Smooth muscle cell (in vitro differentiated cells): Measurements from ENCODE around the gene CMPK1. TPM values are rescaled to one million over a fixed set of nuclear protein-coding genes. Genes with fewer than 3 reads are reported as not detected.

Experiments used
- DNase-seq: peaks from one replicate; lab custom pipeline; 2025; ENCODE audit not compliant: unreplicated experiment; lab: John Stamatoyannopoulos, UW
- H2AFZ ChIP-seq: fragments of 200-600 bp; sonication (generic); 2 replicates; pipeline ENCODE4 v1.6.0; 2016; ENCODE audit warnings: antibody characterized with exemption, low read depth, mild to moderate bottlenecking
- H3F3A ChIP-seq: fragments of 200-600 bp; sonication (generic); 2 replicates; pipeline ENCODE4 v1.6.0; 2017; ENCODE audit warnings: antibody characterized with exemption, low read depth
- H3K27ac ChIP-seq: fragments of 200-600 bp; sonication (generic); 2 replicates; pipeline ENCODE4 v1.5.1; 2016; ENCODE audit warnings: low read depth, mild to moderate bottlenecking
- H3K27me3 ChIP-seq: fragments of 200-600 bp; sonication (generic); 2 replicates; pipeline ENCODE4 v1.6.1; 2016; ENCODE audit warnings: low read depth, mild to moderate bottlenecking
- H3K36me3 ChIP-seq: fragments of 200-600 bp; sonication (generic); 2 replicates; pipeline ENCODE4 v1.5.1; 2016; ENCODE audit warnings: low read depth
- H3K4me1 ChIP-seq: fragments of 200-600 bp; sonication (generic); 2 replicates; pipeline ENCODE4 v1.5.1; 2016; ENCODE audit warnings: low read depth
- H3K4me2 ChIP-seq: fragments of 200-600 bp; sonication (generic); 2 replicates; pipeline ENCODE4 v1.6.0; 2016; ENCODE audit warnings: mild to moderate bottlenecking
- H3K4me3 ChIP-seq: fragments of 200-600 bp; sonication (generic); 2 replicates; pipeline ENCODE4 v1.5.1; 2016; ENCODE audit warnings: mild to moderate bottlenecking
- H3K79me2 ChIP-seq: fragments of 200-600 bp; sonication (generic); 2 replicates; pipeline ENCODE4 v1.6.0; 2016; ENCODE audit warnings: low read depth, mild to moderate bottlenecking
- H3K9ac ChIP-seq: fragments of 200-600 bp; sonication (generic); 2 replicates; pipeline ENCODE4 v1.6.0; 2016; ENCODE audit warnings: low read depth
- H3K9me3 ChIP-seq: fragments of 200-600 bp; sonication (generic); replicated peaks from 2 replicates; pipeline ENCODE4 v1.5.1; 2016; ENCODE audit warnings: low read depth
- H4K20me1 ChIP-seq: fragments of 200-600 bp; sonication (generic); 2 replicates; pipeline ENCODE4 v1.6.0; 2016; ENCODE audit warnings: low read depth
- WGBS: methylation state at CpG from one replicate; pipeline ENCODE4 v1.1.7; 2016; ENCODE audit warnings: low lambda C conversion rate; 5-methylcytosine and 5-hydroxymethylcytosine counted together
- polyA plus RNA-seq: library from polyadenylated mRNA; unstranded; fragments of >200 nt; fragmentation: Nextera tagmentation; extraction: Ambion mirVana; gene quantifications from 2 replicates; pipeline ENCODE4 v1.2.1, GENCODE V29; 2016
- total RNA-seq: library from RNA; depleted of rRNA; stranded (reverse); fragments of >200 nt; gene quantifications from 2 replicates; pipeline ENCODE4 v1.2.3, GENCODE V29; 2014
- TF ChIP-seq, protein P1 (sequence below): fragments of 200-600 bp; sonication (generic); IDR thresholded peaks from 2 replicates; pipeline ENCODE4 v1.5.1; 2017; ENCODE audit warnings: borderline replicate concordance, mild to moderate bottlenecking, antibody characterized with exemption; ENCODE audit not compliant: insufficient read depth, poor library complexity, severe bottlenecking

The CMPK1 gene
- total and polyA plus RNA-seq, 2 experiments from 2014 or later: 75.5 to 105 TPM

DNA sequence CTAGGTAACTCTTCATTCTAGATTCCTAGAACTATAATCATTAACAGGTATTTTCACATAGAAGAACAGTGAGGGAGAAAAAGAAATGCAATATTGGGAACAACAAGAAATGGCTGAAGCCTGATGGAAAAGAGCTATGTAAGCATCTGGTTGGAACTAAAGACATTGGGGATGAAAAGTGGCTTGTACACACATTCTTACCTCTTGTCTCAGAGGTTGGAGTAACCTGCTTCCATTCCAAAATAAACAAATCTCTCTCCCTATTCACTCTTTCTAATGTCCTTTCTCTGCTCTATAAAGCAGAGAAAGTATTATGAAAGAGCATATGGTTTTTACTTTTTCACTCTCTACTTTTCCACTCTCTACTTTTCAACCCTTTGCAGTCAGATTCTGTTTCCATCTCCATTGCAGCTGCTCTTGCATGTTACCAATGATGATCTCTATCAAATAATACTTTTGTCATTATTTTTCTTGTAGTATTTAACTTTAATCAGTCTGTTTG, 37.5 kb downstream of the CMPK1 start:
- TF ChIP-seq, protein P1, sequence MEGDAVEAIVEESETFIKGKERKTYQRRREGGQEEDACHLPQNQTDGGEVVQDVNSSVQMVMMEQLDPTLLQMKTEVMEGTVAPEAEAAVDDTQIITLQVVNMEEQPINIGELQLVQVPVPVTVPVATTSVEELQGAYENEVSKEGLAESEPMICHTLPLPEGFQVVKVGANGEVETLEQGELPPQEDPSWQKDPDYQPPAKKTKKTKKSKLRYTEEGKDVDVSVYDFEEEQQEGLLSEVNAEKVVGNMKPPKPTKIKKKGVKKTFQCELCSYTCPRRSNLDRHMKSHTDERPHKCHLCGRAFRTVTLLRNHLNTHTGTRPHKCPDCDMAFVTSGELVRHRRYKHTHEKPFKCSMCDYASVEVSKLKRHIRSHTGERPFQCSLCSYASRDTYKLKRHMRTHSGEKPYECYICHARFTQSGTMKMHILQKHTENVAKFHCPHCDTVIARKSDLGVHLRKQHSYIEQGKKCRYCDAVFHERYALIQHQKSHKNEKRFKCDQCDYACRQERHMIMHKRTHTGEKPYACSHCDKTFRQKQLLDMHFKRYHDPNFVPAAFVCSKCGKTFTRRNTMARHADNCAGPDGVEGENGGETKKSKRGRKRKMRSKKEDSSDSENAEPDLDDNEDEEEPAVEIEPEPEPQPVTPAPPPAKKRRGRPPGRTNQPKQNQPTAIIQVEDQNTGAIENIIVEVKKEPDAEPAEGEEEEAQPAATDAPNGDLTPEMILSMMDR: no peak
- Histone ChIP-seq H3K4me2 (no peak overlapping the region), H3K4me1 (no peaks in the 10 kb centered on the region), H3K9ac (no peak overlapping the region), H3K27me3 (no peaks in the 10 kb centered on the region), H3K36me3 (peaks cover 33% of the 10 kb centered on the region), H3F3A (peaks cover 4% of the 10 kb centered on the region), H3K9me3 (no peaks in the 10 kb centered on the region), H3K4me3 (no peak overlapping the region), H3K27ac (no peak overlapping the region), H3K79me2 (peaks cover 11% of the 10 kb centered on the region), H2AFZ (no peak overlapping the region), H4K20me1 (peaks cover 86% of the 10 kb centered on the region)
- no peak for DNase-seq

- no peaks in the 10 kb centered on the region for H3K79me2 ChIP-seq
- no peak for DNase-seq
- no peak overlapping the region for H3K27ac ChIP-seq
- H3K36me3 ChIP-seq: peaks cover 33% of the 10 kb centered on the region
- no peak overlapping the region for H2AFZ ChIP-seq
- TF ChIP-seq, protein P1: no peak
- 100% methylated on average over 1 of the region's 1 CpG for WGBS
- H3K9me3 ChIP-seq: no peaks in the 10 kb centered on the region
- peaks cover 4% of the 10 kb centered on the region for H3F3A ChIP-seq
- H3K27me3 ChIP-seq: no peaks in the 10 kb centered on the region
- H3K4me1 ChIP-seq: peaks cover 3% of the 10 kb centered on the region
- no peak overlapping the region for H3K9ac ChIP-seq
- H3K4me2 ChIP-seq: no peak overlapping the region
- H3K4me3 ChIP-seq: no peak overlapping the region
- H4K20me1 ChIP-seq: peaks cover 78% of the 10 kb centered on the region
Measured at GRCh38 chr1:47374501-47374900, 40.9 kb downstream of the CMPK1 start.

- peaks cover 22% of the 10 kb centered on the region for H3K36me3 ChIP-seq
- H3K9me3 ChIP-seq: no peaks in the 10 kb centered on the region
- no peak overlapping the region for H3K4me2 ChIP-seq
- peaks cover 4% of the 10 kb centered on the region for H3F3A ChIP-seq
- H3K79me2 ChIP-seq: no peaks in the 10 kb centered on the region
- peaks cover 89% of the 10 kb centered on the region for H4K20me1 ChIP-seq
- H3K9ac ChIP-seq: no peak overlapping the region
- DNase-seq: no peak
- TF ChIP-seq, protein P1: no peak
- H3K4me3 ChIP-seq: no peak overlapping the region
- H3K4me1 ChIP-seq: peaks cover 3% of the 10 kb centered on the region
- H3K27me3 ChIP-seq: no peaks in the 10 kb centered on the region
- H2AFZ ChIP-seq: no peak overlapping the region
- WGBS: 79% methylated on average over 1 of the region's 1 CpG
- no peak overlapping the region for H3K27ac ChIP-seq
Measured at GRCh38 chr1:47378147-47378546, 44.6 kb downstream of the CMPK1 start.

- H3K27ac ChIP-seq: no peak overlapping the region
- peaks cover 79% of the 10 kb centered on the region for H4K20me1 ChIP-seq
- H3K27me3 ChIP-seq: no peaks in the 10 kb centered on the region
- no peaks in the 10 kb centered on the region for H3K9me3 ChIP-seq
- no peak overlapping the region for H3K4me3 ChIP-seq
- H3K36me3 ChIP-seq: peaks cover under 1% of the 10 kb centered on the region
- no peaks in the 10 kb centered on the region for H3K79me2 ChIP-seq
- H3F3A ChIP-seq: no peaks in the 10 kb centered on the region
- H3K4me2 ChIP-seq: no peak overlapping the region
- no peak overlapping the region for H2AFZ ChIP-seq
- peaks cover 3% of the 10 kb centered on the region for H3K4me1 ChIP-seq
- no peak for DNase-seq
- H3K9ac ChIP-seq: no peak overlapping the region
- 100% methylated on average over 5 of the region's 5 CpGs for WGBS
- TF ChIP-seq, protein P1: no peak
Measured at GRCh38 chr1:47380699-47381098, 47.1 kb downstream of the CMPK1 start.
